ENCODE results near the gene CLDND1. TPM values are rescaled to one million over a fixed set of nuclear protein-coding genes. Genes with fewer than 3 reads are reported as not detected.

Gene CLDND1
- total RNA-seq, 2 experiments from 2014 or later: 153 to 171 TPM

- H3K27ac Mint-ChIP-seq: no peak overlapping the region
- peaks cover 3% of the 10 kb centered on the region for H3K27me3 Mint-ChIP-seq
- CTCF ChIA-PET: interaction anchor here (0.6 to 1.3 kb wide), 4 partner anchors 9 to 64 kb away, joined by 3 to 5 read pairs (median 4); partner anchors contain the start of gene CLDND1
- intact Hi-C loops (cut with DNase I, micrococcal nuclease): no loop called here
- POLR2A ChIA-PET: interaction anchor here (1.6 kb wide), 1 partner anchor 9 kb away, joined by 8 read pairs; the partner anchor contains the start of gene CLDND1
- peaks cover 38% of the 10 kb centered on the region for H3K4me1 Mint-ChIP-seq
- H3K4me3 Mint-ChIP-seq: peak overlapping the region; percentile 26
- no peak for DNase-seq
- H3K9me3 Mint-ChIP-seq (ENCODE audit: low read depth): no peaks in the 10 kb centered on the region
- peaks cover 17% of the 10 kb centered on the region for H3K36me3 Mint-ChIP-seq (ENCODE audit: low read depth)
- no peak for ATAC-seq
Observed at GRCh38 chr3:98532275-98532637, 9.6 kb upstream of the CLDND1 start.

GRCh38 chr3:98531622-98532274 lies 9.0 kb upstream of the CLDND1 start, which contains the start of gene GPR15:
TSS of gene GPR15 (plus strand) at chr3:98531978. CDS start at chr3:98532034, 56 bp downstream.
- Mint-ChIP-seq H3K4me1 (peaks cover 36% of the 10 kb centered on the region), H3K36me3 (ENCODE audit: low read depth) (peaks cover 17% of the 10 kb centered on the region), H3K27me3 (peaks cover 3% of the 10 kb centered on the region), H3K9me3 (ENCODE audit: low read depth) (no peaks in the 10 kb centered on the region), H3K27ac (peak within 1 kb of the TSS; percentile 11), H3K4me3 (peak within 1 kb of the TSS; percentile 26)
- no peak for ATAC-seq
- DNase-seq: no peak
- intact Hi-C loops (cut with DNase I, micrococcal nuclease): no loop called here
- POLR2A ChIA-PET: interaction anchor here (1.6 kb wide), 1 partner anchor 9 kb away, joined by 8 read pairs; the partner anchor contains the start of gene CLDND1
- CTCF ChIA-PET: interaction anchor here (0.6 to 1.3 kb wide), 3 partner anchors 9 to 60 kb away, joined by 3 to 5 read pairs (median 5); partner anchors contain the start of gene CLDND1

- Mint-ChIP-seq H3K27me3 (peaks cover 3% of the 10 kb centered on the region), H3K9me3 (ENCODE audit: low read depth) (no peaks in the 10 kb centered on the region), H3K4me3 (peak overlapping the region; percentile 15), H3K4me1 (peaks cover 33% of the 10 kb centered on the region), H3K36me3 (ENCODE audit: low read depth) (peaks cover 17% of the 10 kb centered on the region), H3K27ac (peak overlapping the region; percentile 11)
- DNase-seq (no peak), ATAC-seq (no peak)
- CTCF ChIA-PET: interaction anchor here (0.9 kb wide), 1 partner anchor 28 kb away, joined by 5 read pairs; no protein-coding TSS in a partner anchor
- intact Hi-C loops (cut with DNase I, micrococcal nuclease): no loop called here
- POLR2A ChIA-PET: no interaction called here
Observed at GRCh38 chr3:98530676-98531075, 8.0 kb upstream of the CLDND1 start.

GRCh38 chr3:98529856-98530459 lies 7.3 kb upstream of the CLDND1 start:
- POLR2A ChIA-PET: no interaction called here
- CTCF ChIA-PET: interaction anchor here (0.9 kb wide), 1 partner anchor 28 kb away, joined by 5 read pairs; no protein-coding TSS in a partner anchor
- no peaks in the 10 kb centered on the region for H3K9me3 Mint-ChIP-seq (ENCODE audit: low read depth)
- peaks cover 3% of the 10 kb centered on the region for H3K27me3 Mint-ChIP-seq
- H3K4me3 Mint-ChIP-seq: no peak overlapping the region
- H3K36me3 Mint-ChIP-seq (ENCODE audit: low read depth): peaks cover 19% of the 10 kb centered on the region
- peaks cover 39% of the 10 kb centered on the region for H3K4me1 Mint-ChIP-seq
- intact Hi-C loops (cut with DNase I, micrococcal nuclease): loop anchor here (5.0 to 10.0 kb wide), 3 partner anchors 372 to 705 kb away; partner anchors contain the start of genes CRYBG3 (in 1 of the 2) and DCBLD2 (in 1 of the 2)
- no peak overlapping the region for H3K27ac Mint-ChIP-seq
- ATAC-seq: no peak
- no peak for DNase-seq

GRCh38 chr3:98528474-98529346 lies 6.0 kb upstream of the CLDND1 start:
- H3K27me3 Mint-ChIP-seq: peaks cover 3% of the 10 kb centered on the region
- DNase-seq: no peak
- ChIA-PET POLR2A (no interaction called here), CTCF (no interaction called here)
- intact Hi-C loops (cut with DNase I, micrococcal nuclease): loop anchor here (5.0 to 10.0 kb wide), 3 partner anchors 374 to 704 kb away; partner anchors contain the start of genes CRYBG3 (in 1 of the 2) and DCBLD2 (in 1 of the 2)
- no peaks in the 10 kb centered on the region for H3K9me3 Mint-ChIP-seq (ENCODE audit: low read depth)
- ATAC-seq: no peak
- H3K4me1 Mint-ChIP-seq: peaks cover 49% of the 10 kb centered on the region
- no peak overlapping the region for H3K4me3 Mint-ChIP-seq
- peaks cover 19% of the 10 kb centered on the region for H3K36me3 Mint-ChIP-seq (ENCODE audit: low read depth)
- H3K27ac Mint-ChIP-seq: peak overlapping the region; percentile 34

- H3K27me3 Mint-ChIP-seq: peaks cover 3% of the 10 kb centered on the region
- POLR2A ChIA-PET: no interaction called here
- intact Hi-C loops (cut with DNase I, micrococcal nuclease): loop anchor here (5.0 to 10.0 kb wide), 3 partner anchors 377 to 701 kb away; partner anchors contain the start of genes CRYBG3 (in 1 of the 2) and DCBLD2 (in 1 of the 2)
- no peaks in the 10 kb centered on the region for H3K9me3 Mint-ChIP-seq (ENCODE audit: low read depth)
- DNase-seq (no peak), ATAC-seq (no peak)
- CTCF ChIA-PET: no interaction called here
- H3K27ac Mint-ChIP-seq: no peak overlapping the region
- no peak overlapping the region for H3K4me3 Mint-ChIP-seq
- H3K36me3 Mint-ChIP-seq (ENCODE audit: low read depth): peaks cover 23% of the 10 kb centered on the region
- peaks cover 42% of the 10 kb centered on the region for H3K4me1 Mint-ChIP-seq
Observed at GRCh38 chr3:98525494-98525893, 2.8 kb upstream of the CLDND1 start.

GRCh38 chr3:98521897-98522543 lies 682 bp downstream of the CLDND1 start:
- Mint-ChIP-seq H3K36me3 (ENCODE audit: low read depth) (peaks cover 47% of the 10 kb centered on the region), H3K27ac (peak overlapping the region; percentile 95), H3K4me3 (peak overlapping the region; percentile 95), H3K4me1 (peaks cover 65% of the 10 kb centered on the region), H3K27me3 (no peaks in the 10 kb centered on the region), H3K9me3 (ENCODE audit: low read depth) (no peaks in the 10 kb centered on the region)
- ATAC-seq (peak; percentile 65), DNase-seq (peak; percentile 78)
- intact Hi-C loops (cut with DNase I, micrococcal nuclease): loop anchor here (1.0 to 10.0 kb wide), 10 partner anchors 34 to 1295 kb away; partner anchors contain the start of genes CMSS1 (in 2 of the 2), CPOX (in 2 of the 2), ARL6 (in 1 of the 2) and CRYBG3 (in 1 of the 2)
- CTCF ChIA-PET: interaction anchor here (0.8 to 3.2 kb wide), 6 partner anchors 15 to 76 kb away, joined by 3 to 11 read pairs (median 6); partner anchors contain the start of gene CPOX
- POLR2A ChIA-PET: interaction anchor here (0.6 to 1.6 kb wide), 7 partner anchors 8 to 43 kb away, joined by 3 to 16 read pairs (median 4); no protein-coding TSS in a partner anchor

GRCh38 chr3:98519351-98519750 lies 3.4 kb downstream of the CLDND1 start:
- intact Hi-C loops (cut with DNase I, micrococcal nuclease): no loop called here
- H3K4me1 Mint-ChIP-seq: peaks cover 69% of the 10 kb centered on the region
- H3K27me3 Mint-ChIP-seq: no peaks in the 10 kb centered on the region
- H3K27ac Mint-ChIP-seq: peak overlapping the region; percentile 81
- peaks cover 64% of the 10 kb centered on the region for H3K36me3 Mint-ChIP-seq (ENCODE audit: low read depth)
- H3K9me3 Mint-ChIP-seq (ENCODE audit: low read depth): no peaks in the 10 kb centered on the region
- POLR2A ChIA-PET: interaction anchor here (0.6 to 1.6 kb wide), 2 partner anchors 38 to 43 kb away, joined by 3 read pairs; no protein-coding TSS in a partner anchor
- peak overlapping the region; percentile 95 for H3K4me3 Mint-ChIP-seq
- DNase-seq (peak; percentile 14), ATAC-seq (no peak)
- CTCF ChIA-PET: interaction anchor here (1.1 kb wide), 1 partner anchor 17 kb away, joined by 3 read pairs; no protein-coding TSS in a partner anchor

GRCh38 chr3:98518816-98519215 lies 3.9 kb downstream of the CLDND1 start:
- peaks cover 67% of the 10 kb centered on the region for H3K4me1 Mint-ChIP-seq
- peaks cover 69% of the 10 kb centered on the region for H3K36me3 Mint-ChIP-seq (ENCODE audit: low read depth)
- no peaks in the 10 kb centered on the region for H3K9me3 Mint-ChIP-seq (ENCODE audit: low read depth)
- H3K27me3 Mint-ChIP-seq: no peaks in the 10 kb centered on the region
- ChIA-PET POLR2A (interaction anchor here (0.6 to 1.6 kb wide), 3 partner anchors 38 to 393 kb away, joined by 3 read pairs; partner anchors contain the start of gene CPOX), CTCF (interaction anchor here (0.6 to 1.3 kb wide), 2 partner anchors 39 to 1901 kb away, joined by 3 read pairs; no protein-coding TSS in a partner anchor)
- intact Hi-C loops (cut with DNase I, micrococcal nuclease): no loop called here
- DNase-seq (no peak), ATAC-seq (no peak)
- peak overlapping the region; percentile 81 for H3K27ac Mint-ChIP-seq
- H3K4me3 Mint-ChIP-seq: peak overlapping the region; percentile 95

GRCh38 chr3:98514948-98515347 lies 7.8 kb downstream of the CLDND1 start:
- H3K4me3 Mint-ChIP-seq: no peak overlapping the region
- ChIA-PET CTCF (interaction anchor here (0.6 kb wide), 1 partner anchor 219 kb away, joined by 3 read pairs; no protein-coding TSS in a partner anchor), POLR2A (no interaction called here)
- H3K36me3 Mint-ChIP-seq (ENCODE audit: low read depth): peaks cover 67% of the 10 kb centered on the region
- intact Hi-C loops (cut with DNase I, micrococcal nuclease): no loop called here
- H3K27ac Mint-ChIP-seq: no peak overlapping the region
- peaks cover 49% of the 10 kb centered on the region for H3K4me1 Mint-ChIP-seq
- ATAC-seq: peak; percentile 43
- H3K27me3 Mint-ChIP-seq: no peaks in the 10 kb centered on the region
- DNase-seq: no peak
- H3K9me3 Mint-ChIP-seq (ENCODE audit: low read depth): no peaks in the 10 kb centered on the region

All from activated CD4-positive, alpha-beta T cell treated with anti-CD3 and anti-CD28 coated beads for 36 hours (primary cell).